Suprapubic skin (tissue), 4 donors: ENCODE data around the gene CTDSP1. TPM values are rescaled to one million over a fixed set of nuclear protein-coding genes. Genes with fewer than 3 reads are reported as not detected.

Source experiments
- DNase-seq, 2 donors: peaks; one replicate each; pipeline ENCODE4 v3.0.0-alpha.2; 2019; ENCODE audit warnings: low spot score in 2 of 2
- H3K27ac ChIP-seq: fragments of 200-600 bp; sonication (generic); one replicate; pipeline ENCODE4 v1.5.1; 2019
- H3K27me3 ChIP-seq: fragments of 200-600 bp; sonication (generic); one replicate; pipeline ENCODE4 v1.5.1; 2019
- H3K36me3 ChIP-seq: fragments of 200-600 bp; sonication (generic); one replicate; pipeline ENCODE4 v1.5.1; 2019
- H3K4me1 ChIP-seq: fragments of 200-600 bp; sonication (generic); one replicate; pipeline ENCODE4 v1.5.1; 2019
- H3K4me3 ChIP-seq: fragments of 200-600 bp; sonication (generic); one replicate; pipeline ENCODE4 v1.5.1; 2019; ENCODE audit warnings: mild to moderate bottlenecking
- H3K9me3 ChIP-seq: fragments of 200-600 bp; sonication (generic); one replicate; pipeline ENCODE4 v1.5.1; 2019
- CTCF ChIP-seq, 2 donors: fragments of 200-600 bp in 1 of 2; fragments of 450-650 bp in 1 of 2; sonication (generic) in 1 of 2; IDR thresholded peaks; one replicate each; pipeline ENCODE4 v1.5.1; 2016 to 2019; ENCODE audit warnings: antibody characterized with exemption in 2 of 2, mild to moderate bottlenecking in 1 of 2, moderate library complexity in 1 of 2
- EP300 ChIP-seq: sonication (generic); formaldehyde crosslinking; IDR thresholded peaks from one replicate; pipeline ENCODE4 v1.6.1; 2017; ENCODE audit warnings: antibody characterized with exemption
- POLR2A ChIP-seq, 2 donors: fragments of 450-650 bp; IDR thresholded peaks; one replicate each; pipeline ENCODE4 v1.6.1; 2017; ENCODE audit warnings: antibody characterized with exemption in 2 of 2, mild to moderate bottlenecking in 2 of 2, moderate library complexity in 2 of 2
- POLR2AphosphoS5 ChIP-seq, 3 donors: sonication (generic); formaldehyde crosslinking; IDR thresholded peaks; one replicate each; pipeline ENCODE4 v1.6.1; 2017; ENCODE audit warnings: antibody characterized with exemption in 3 of 3
- WGBS: methylation state at CpG from one replicate; pipeline ENCODE4 v1.1.5; 2018; 5-methylcytosine and 5-hydroxymethylcytosine counted together
- total RNA-seq, 4 donors: library from RNA; depleted of rRNA; stranded (reverse); fragments of >200 nt; gene quantifications; one replicate each; pipeline ENCODE4 v1.1.0, GENCODE V29; 2016

Gene CTDSP1
- 100 to 1,000 TPM in 2 of 4 donors, 10 to 100 TPM in 2; 70.3 to 140 (median 99.5) TPM for total RNA-seq

GRCh38 chr2:218399391-218400166 lies at the start of gene CTDSP1:
Gene CTDSP1, plus strand, starts transcription at chr2:218399868. Its CDS starts 223 bp downstream, at chr2:218400091.
- Histone ChIP-seq H3K27me3 (no peaks in the 10 kb centered on the region), H3K4me1 (peaks cover 76% of the 10 kb centered on the region), H3K36me3 (peaks cover 27% of the 10 kb centered on the region), H3K4me3 (peak within 1 kb of the TSS; percentile 96), H3K9me3 (no peaks in the 10 kb centered on the region), H3K27ac (peak within 1 kb of the TSS; percentile 100)
- TF ChIP-seq POLR2A (IDR thresholded peaks at IDR 0.05), result peak in 1 of 2 donors; percentile 50
- TF ChIP-seq EP300, result no peak
- TF ChIP-seq CTCF (IDR thresholded peaks at IDR 0.05), result peak in 1 of 2 donors; percentile 20
- TF ChIP-seq POLR2AphosphoS5 (IDR thresholded peaks at IDR 0.05), result peak in 2 of 3 donors; percentile 70 to 95
- peak; percentile 98 for DNase-seq
- WGBS, result 0% methylated on average over 29 of the region's 78 CpGs

GRCh38 chr2:218354045-218354444 lies 45.6 kb upstream of the CTDSP1 start:
- no peaks in the 10 kb centered on the region for H3K36me3 ChIP-seq
- no peak for DNase-seq
- TF ChIP-seq EP300 (no peak), POLR2AphosphoS5 (IDR thresholded peaks at IDR 0.05) (no peak), POLR2A (IDR thresholded peaks at IDR 0.05) (no peak), CTCF (IDR thresholded peaks at IDR 0.05) (no peak)
- H3K9me3 ChIP-seq, result no peaks in the 10 kb centered on the region
- no peak overlapping the region for H3K4me3 ChIP-seq
- peaks cover 9% of the 10 kb centered on the region for H3K4me1 ChIP-seq
- 93% methylated on average over 14 of the region's 14 CpGs for WGBS
- H3K27ac ChIP-seq, result no peak overlapping the region
- no peaks in the 10 kb centered on the region for H3K27me3 ChIP-seq

GRCh38 chr2:218354850-218355443 lies 44.7 kb upstream of the CTDSP1 start:
- H3K9me3 ChIP-seq, result no peaks in the 10 kb centered on the region
- TF ChIP-seq EP300, result no peak
- no peak for TF ChIP-seq POLR2A (IDR thresholded peaks at IDR 0.05)
- no peak for TF ChIP-seq POLR2AphosphoS5 (IDR thresholded peaks at IDR 0.05)
- no peak for TF ChIP-seq CTCF (IDR thresholded peaks at IDR 0.05)
- H3K4me1 ChIP-seq, result peaks cover 9% of the 10 kb centered on the region
- 74% methylated on average over 20 of the region's 20 CpGs for WGBS
- H3K36me3 ChIP-seq, result no peaks in the 10 kb centered on the region
- no peaks in the 10 kb centered on the region for H3K27me3 ChIP-seq
- H3K4me3 ChIP-seq, result no peak overlapping the region
- no peak for DNase-seq
- H3K27ac ChIP-seq, result no peak overlapping the region

GRCh38 chr2:218357236-218358177 lies 42.2 kb upstream of the CTDSP1 start:
- DNase-seq, result no peak
- WGBS, result 66% methylated on average over 17 of the region's 17 CpGs
- Histone ChIP-seq H3K4me3 (no peak overlapping the region), H3K36me3 (no peaks in the 10 kb centered on the region), H3K9me3 (no peaks in the 10 kb centered on the region), H3K27me3 (no peaks in the 10 kb centered on the region), H3K4me1 (peaks cover 9% of the 10 kb centered on the region), H3K27ac (no peak overlapping the region)
- TF ChIP-seq POLR2AphosphoS5 (IDR thresholded peaks at IDR 0.05) (no peak), CTCF (IDR thresholded peaks at IDR 0.05) (no peak), POLR2A (IDR thresholded peaks at IDR 0.05) (no peak), EP300 (no peak)
